ENCODE data around the gene SLC36A4.

- no peak for TF ChIP-seq CTCF (IDR thresholded peaks at IDR 0.05; ENCODE audit: low read depth, low read length, poor library complexity, severe bottlenecking)
- no peak for TF ChIP-seq EZH2phosphoT487 (IDR thresholded peaks at IDR 0.05; ENCODE audit: borderline replicate concordance, low read length)
Measured at GRCh38 chr11:93208663-93209270, 11.0 kb upstream of the SLC36A4 start.
